Activated CD8-positive, alpha-beta memory T cell treated with anti-CD3 and anti-CD28 coated beads for 48 hours (primary cell): ENCODE measurements around the gene FZD10.

Experiments used
- DNase-seq, 3 experiments: peaks; one replicate each; pipeline ENCODE4 v3.0.0-alpha.2; 2020; ENCODE audit warnings: low read depth in 2 of 3, low spot score in 2 of 3

FZD10 gene, protein sequence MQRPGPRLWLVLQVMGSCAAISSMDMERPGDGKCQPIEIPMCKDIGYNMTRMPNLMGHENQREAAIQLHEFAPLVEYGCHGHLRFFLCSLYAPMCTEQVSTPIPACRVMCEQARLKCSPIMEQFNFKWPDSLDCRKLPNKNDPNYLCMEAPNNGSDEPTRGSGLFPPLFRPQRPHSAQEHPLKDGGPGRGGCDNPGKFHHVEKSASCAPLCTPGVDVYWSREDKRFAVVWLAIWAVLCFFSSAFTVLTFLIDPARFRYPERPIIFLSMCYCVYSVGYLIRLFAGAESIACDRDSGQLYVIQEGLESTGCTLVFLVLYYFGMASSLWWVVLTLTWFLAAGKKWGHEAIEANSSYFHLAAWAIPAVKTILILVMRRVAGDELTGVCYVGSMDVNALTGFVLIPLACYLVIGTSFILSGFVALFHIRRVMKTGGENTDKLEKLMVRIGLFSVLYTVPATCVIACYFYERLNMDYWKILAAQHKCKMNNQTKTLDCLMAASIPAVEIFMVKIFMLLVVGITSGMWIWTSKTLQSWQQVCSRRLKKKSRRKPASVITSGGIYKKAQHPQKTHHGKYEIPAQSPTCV

DNA sequence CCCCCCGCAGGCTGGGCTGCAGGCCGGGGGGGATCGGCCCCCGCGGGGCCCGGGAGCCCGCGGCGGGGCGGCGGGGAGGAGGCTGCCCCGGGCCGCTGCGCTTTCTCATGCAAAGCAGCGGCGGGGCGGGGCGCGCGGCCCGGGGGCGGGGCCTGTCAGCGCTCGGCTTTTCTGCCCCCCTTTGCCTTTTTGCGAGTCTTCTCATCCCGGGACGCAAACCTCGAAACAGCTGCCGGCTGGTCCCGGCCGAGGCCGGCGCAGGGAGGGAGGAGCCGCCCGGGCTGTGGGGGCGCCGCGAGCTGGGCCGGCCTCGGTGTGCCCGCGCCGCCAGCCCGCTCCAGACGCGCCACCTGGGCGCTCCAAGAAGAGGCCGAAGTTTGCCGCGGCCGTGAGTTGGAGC is at the start of gene FZD10:
TSS of gene FZD10 (plus strand) at position 198 of the 400 bp plus-strand sequence. CDS start 479 bp downstream, outside the sequence.
- no peak for DNase-seq

GRCh38 chr12:130114952-130115351 is 47.3 kb upstream of the FZD10 start:
- no peak for DNase-seq

DNA sequence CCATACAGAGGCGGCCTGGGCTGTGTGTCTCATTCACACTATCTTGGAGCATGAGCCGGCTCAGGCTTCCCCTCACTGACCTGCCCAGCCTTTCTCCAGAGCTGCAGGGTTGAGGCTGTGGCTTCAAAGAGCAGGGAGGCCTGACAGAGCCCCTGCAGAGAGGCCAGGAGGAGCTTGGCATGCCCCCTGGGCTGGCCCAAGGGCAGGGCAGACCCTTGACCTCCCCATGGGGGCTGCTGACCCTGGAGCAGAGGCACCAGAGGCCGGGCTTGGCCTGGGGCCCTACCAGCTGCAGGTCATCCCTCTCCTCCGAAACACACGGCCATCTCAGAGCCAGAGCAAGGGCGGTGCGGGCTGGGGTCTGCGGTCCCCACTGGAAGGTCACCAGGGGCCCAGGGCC is 46.6 kb upstream of the FZD10 start:
- DNase-seq, result no peak

DNA sequence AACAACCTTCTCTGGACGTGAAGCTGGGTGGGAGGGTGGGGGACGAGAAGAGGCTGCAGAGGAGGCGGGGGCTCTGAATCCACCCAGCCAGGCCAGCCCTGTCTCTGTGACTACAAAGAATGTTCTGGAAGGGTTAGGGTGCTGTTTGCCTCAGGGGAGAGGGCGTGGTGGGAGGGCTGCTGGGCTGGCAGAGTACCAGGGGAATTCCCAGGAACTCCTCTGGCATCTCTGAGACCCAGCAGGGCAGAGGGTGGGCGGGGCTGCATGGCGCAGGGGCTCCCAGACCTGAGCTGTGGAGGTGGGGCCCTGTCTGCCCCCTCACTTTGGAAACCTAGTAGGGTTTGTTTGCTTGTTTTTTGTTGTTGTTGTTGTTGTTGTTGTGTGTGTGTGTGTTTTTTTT is 45.5 kb upstream of the FZD10 start:
- no peak for DNase-seq

DNA sequence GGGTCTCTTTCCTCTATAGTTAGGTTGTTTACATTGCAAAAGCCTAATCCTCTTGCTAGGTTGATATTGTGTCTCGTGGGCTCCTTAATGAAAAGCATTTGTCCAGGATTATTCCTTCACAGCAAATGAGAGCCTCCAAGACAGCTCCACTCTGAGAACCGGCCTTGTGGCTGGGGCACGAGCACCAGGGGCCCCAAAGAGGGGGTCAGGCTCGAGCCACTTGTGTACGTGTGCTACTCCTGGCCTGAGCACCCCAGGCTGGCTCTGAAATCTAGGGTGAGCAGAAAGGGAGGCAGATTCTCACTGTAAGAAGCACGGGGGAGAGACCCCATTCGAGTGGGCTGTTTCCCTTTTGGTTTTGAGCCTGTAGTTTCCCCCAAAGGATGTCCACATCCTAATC is 45.0 kb upstream of the FZD10 start:
- DNase-seq, result no peak

DNA sequence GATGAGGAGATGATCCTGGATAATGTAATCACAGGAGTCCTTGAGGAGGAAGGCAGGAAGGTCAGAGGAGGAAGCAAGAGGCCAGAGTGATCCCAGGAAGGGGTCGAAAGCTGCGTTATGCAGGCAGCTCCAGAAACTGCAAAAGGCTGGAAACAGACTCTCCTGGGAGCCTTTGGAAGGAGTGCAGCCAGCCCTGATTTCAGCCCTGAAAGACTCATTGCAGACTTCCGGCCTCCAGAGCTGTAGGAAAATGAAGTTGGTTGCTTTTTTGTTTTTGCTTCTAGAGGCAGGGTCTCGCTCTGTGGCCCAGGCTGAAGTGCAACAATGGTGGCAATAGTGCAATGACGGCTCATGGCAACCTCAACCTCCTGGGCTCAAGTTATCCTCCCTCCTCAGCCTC is 44.6 kb upstream of the FZD10 start:
- no peak for DNase-seq

DNA sequence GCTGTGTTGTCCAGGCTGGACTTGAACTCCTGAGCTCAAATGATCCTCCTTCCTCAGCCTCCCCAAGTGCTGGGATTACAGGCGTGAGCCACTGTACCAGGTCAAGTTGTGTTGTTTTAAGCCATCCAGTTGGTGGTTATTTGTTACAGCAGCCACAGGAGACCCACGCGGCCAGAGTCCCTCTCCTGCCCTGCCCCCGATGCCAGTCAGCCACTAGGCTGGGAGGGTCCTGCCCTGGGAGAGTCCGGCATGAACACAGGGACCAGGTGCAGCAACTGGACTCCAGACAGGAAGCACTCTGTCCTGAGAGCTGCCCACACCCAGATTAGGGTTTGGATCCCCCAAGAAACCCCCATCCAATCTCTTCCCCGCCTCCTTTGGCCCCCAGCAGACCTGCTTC is 44.1 kb upstream of the FZD10 start:
- no peak for DNase-seq

DNA sequence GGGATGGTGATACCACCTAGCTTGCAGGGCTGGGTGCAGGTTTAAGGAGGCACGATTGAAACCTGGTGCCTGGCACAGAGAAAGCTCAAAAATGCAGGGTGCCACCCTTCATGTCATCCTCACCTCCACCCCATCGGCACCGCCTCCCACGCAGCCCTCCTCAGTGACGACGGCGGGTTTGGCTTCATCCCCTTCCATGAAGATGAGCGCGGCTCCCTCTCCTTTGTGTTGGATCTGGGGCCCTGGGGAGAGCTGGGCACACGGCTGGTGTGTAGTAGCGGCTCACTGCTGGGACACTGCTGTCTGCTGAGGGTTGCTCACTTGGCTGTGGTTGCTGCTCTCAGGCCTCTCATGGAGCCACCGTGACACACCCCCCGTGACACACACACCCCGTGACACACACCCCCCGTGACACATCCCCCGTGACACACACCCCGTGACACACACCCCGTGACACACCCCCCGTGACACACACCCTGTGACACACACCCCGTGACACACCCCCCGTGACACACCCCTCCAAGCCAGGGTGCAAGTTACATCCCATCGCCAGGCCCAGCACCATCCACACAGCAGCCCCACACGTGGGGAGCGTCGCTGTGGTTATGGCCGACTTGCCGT is 42.9 kb upstream of the FZD10 start:
- DNase-seq, result no peak

GRCh38 chr12:130120012-130120805 is 42.1 kb upstream of the FZD10 start:
- no peak for DNase-seq

- DNase-seq, result no peak
Observed at GRCh38 chr12:130121226-130122000, 40.9 kb upstream of the FZD10 start.

- no peak for DNase-seq
Observed at GRCh38 chr12:130122356-130122755, 39.9 kb upstream of the FZD10 start.

DNA sequence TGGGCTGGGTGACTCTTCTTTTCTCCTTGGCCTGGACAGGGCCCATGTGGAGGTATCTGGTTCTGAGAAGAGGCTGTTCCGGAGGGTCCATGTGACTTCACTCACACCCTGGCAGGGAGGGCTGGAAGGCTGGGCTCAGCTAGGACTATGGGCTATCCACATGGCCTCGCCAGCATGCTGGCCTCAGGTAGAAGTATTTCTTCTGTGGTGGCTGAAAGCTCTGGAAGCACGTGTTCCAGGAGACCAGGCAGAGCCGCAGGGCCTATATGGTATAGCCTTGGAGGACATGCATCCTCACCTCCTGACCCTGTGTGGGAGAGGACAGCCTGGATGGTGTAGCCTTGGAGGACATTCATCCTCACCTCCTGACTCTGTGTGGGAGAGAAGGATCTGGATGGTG is 38.2 kb upstream of the FZD10 start:
- DNase-seq, result no peak

- DNase-seq, result no peak
Observed at GRCh38 chr12:130124605-130125244, 37.5 kb upstream of the FZD10 start.

GRCh38 chr12:130126023-130126432 is 36.2 kb upstream of the FZD10 start:
- DNase-seq, result no peak

DNA sequence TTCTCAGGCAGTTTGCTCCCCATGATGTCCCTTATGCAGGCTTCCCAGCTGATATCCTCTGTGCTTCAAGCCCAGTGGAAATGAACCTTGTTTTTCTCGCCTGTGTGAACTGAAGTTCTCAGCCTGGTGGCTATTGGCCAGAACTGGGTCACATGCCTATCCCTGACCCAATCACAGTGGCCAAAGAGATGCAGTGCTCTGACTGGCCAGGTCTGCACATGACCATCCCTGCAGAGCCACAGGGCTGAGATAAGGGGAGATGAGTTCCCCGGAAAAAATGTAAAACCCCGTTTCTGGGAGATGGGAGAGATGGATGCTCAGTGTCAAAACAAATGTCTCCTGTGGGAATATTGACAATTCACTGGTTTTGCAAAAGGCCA is 34.7 kb upstream of the FZD10 start:
- DNase-seq, result no peak

GRCh38 chr12:130127912-130128789 is 34.1 kb upstream of the FZD10 start:
- no peak for DNase-seq

- no peak for DNase-seq
Observed at GRCh38 chr12:130128790-130129735, 33.2 kb upstream of the FZD10 start.

- no peak for DNase-seq
Observed at GRCh38 chr12:130130346-130130745, 31.9 kb upstream of the FZD10 start.
